Stimulated activated memory B cell treated with anti-CD40 and anti-IgM and Interleukin-4, amounts not matched to agents 10 μg/mL and 1 μg/mL and 100 μg/mL, for 72 hours (primary cell): ENCODE measurements around the gene SPATA2L.

ENCODE experiments used
- ATAC-seq: fragments of 150-1000 bp; cut with Tn5 transposase; 2 replicates; pipeline ENCODE4 v1.10.0; 2021
- H3K27ac Mint-ChIP-seq: one replicate; pipeline ENCODE4 v1.8.0; 2022; ENCODE audit warnings: mild to moderate bottlenecking, mixed read lengths
- H3K27me3 Mint-ChIP-seq: one replicate; pipeline ENCODE4 v1.8.0; 2022; ENCODE audit warnings: mixed read lengths
- H3K36me3 Mint-ChIP-seq: one replicate; pipeline ENCODE4 v1.8.0; 2022; ENCODE audit warnings: mixed read lengths
- H3K4me1 Mint-ChIP-seq: one replicate; pipeline ENCODE4 v1.8.0; 2022; ENCODE audit warnings: mixed read lengths
- H3K4me3 Mint-ChIP-seq: one replicate; pipeline ENCODE4 v1.8.0; 2022; ENCODE audit warnings: mild to moderate bottlenecking, moderate library complexity, mixed read lengths
- H3K9me3 Mint-ChIP-seq: one replicate; pipeline ENCODE4 v1.8.0; 2022; ENCODE audit warnings: mixed read lengths

SPATA2L gene

GRCh38 chr16:89717688-89718505, 16.4 kb upstream of the SPATA2L start:
- Mint-ChIP-seq H3K27me3 (no peaks in the 10 kb centered on the region), H3K36me3 (peaks cover 31% of the 10 kb centered on the region), H3K4me1 (peaks cover 30% of the 10 kb centered on the region), H3K9me3 (no peaks in the 10 kb centered on the region), H3K27ac (no peak overlapping the region), H3K4me3 (no peak overlapping the region)
- ATAC-seq = no peak

GRCh38 chr16:89716916-89717687, 15.6 kb upstream of the SPATA2L start:
- no peaks in the 10 kb centered on the region for H3K9me3 Mint-ChIP-seq
- H3K27ac Mint-ChIP-seq = no peak overlapping the region
- H3K4me1 Mint-ChIP-seq = peaks cover 30% of the 10 kb centered on the region
- no peaks in the 10 kb centered on the region for H3K27me3 Mint-ChIP-seq
- no peak overlapping the region for H3K4me3 Mint-ChIP-seq
- peaks cover 25% of the 10 kb centered on the region for H3K36me3 Mint-ChIP-seq
- ATAC-seq = no peak

- Mint-ChIP-seq H3K27me3 (no peaks in the 10 kb centered on the region), H3K4me3 (no peak overlapping the region), H3K9me3 (no peaks in the 10 kb centered on the region), H3K27ac (no peak overlapping the region), H3K4me1 (peaks cover 32% of the 10 kb centered on the region), H3K36me3 (peaks cover 25% of the 10 kb centered on the region)
- ATAC-seq = no peak
These were observed 15.0 kb upstream of the SPATA2L start for GRCh38 chr16:89716493-89716892.

- peak; percentile 9 for ATAC-seq
- peak overlapping the region; percentile 67 for H3K27ac Mint-ChIP-seq
- H3K4me3 Mint-ChIP-seq = peak overlapping the region; percentile 81
These were observed 10.8 kb upstream of the SPATA2L start for GRCh38 chr16:89712274-89712781.

GRCh38 chr16:89711601-89712273, 10.2 kb upstream of the SPATA2L start:
- H3K4me1 Mint-ChIP-seq = peaks cover 8% of the 10 kb centered on the region
- H3K36me3 Mint-ChIP-seq = peaks cover 9% of the 10 kb centered on the region
- peak overlapping the region; percentile 67 for H3K27ac Mint-ChIP-seq
- no peaks in the 10 kb centered on the region for H3K9me3 Mint-ChIP-seq
- H3K27me3 Mint-ChIP-seq = no peaks in the 10 kb centered on the region
- peak; percentile 81 for ATAC-seq
- H3K4me3 Mint-ChIP-seq = peak overlapping the region; percentile 81

More at GRCh38 chr16:89712274-89712781, 10.8 kb upstream of the SPATA2L start:
- no peaks in the 10 kb centered on the region for H3K27me3 Mint-ChIP-seq
- peaks cover 10% of the 10 kb centered on the region for H3K4me1 Mint-ChIP-seq
- no peaks in the 10 kb centered on the region for H3K9me3 Mint-ChIP-seq
- H3K36me3 Mint-ChIP-seq = peaks cover 13% of the 10 kb centered on the region

GRCh38 chr16:89710709-89711564, 9.4 kb upstream of the SPATA2L start:
- H3K4me1 Mint-ChIP-seq = peaks cover 12% of the 10 kb centered on the region
- H3K27me3 Mint-ChIP-seq = no peaks in the 10 kb centered on the region
- no peak overlapping the region for H3K27ac Mint-ChIP-seq
- ATAC-seq = no peak
- H3K9me3 Mint-ChIP-seq = no peaks in the 10 kb centered on the region
- no peak overlapping the region for H3K4me3 Mint-ChIP-seq
- peaks cover 9% of the 10 kb centered on the region for H3K36me3 Mint-ChIP-seq

GRCh38 chr16:89709716-89710432, 8.4 kb upstream of the SPATA2L start:
- no peak for ATAC-seq
- Mint-ChIP-seq H3K27ac (no peak overlapping the region), H3K9me3 (no peaks in the 10 kb centered on the region), H3K36me3 (peaks cover 5% of the 10 kb centered on the region), H3K27me3 (no peaks in the 10 kb centered on the region), H3K4me3 (no peak overlapping the region), H3K4me1 (peaks cover 17% of the 10 kb centered on the region)

GRCh38 chr16:89709166-89709565, 7.7 kb upstream of the SPATA2L start:
- H3K4me3 Mint-ChIP-seq = no peak overlapping the region
- H3K4me1 Mint-ChIP-seq = peaks cover 17% of the 10 kb centered on the region
- ATAC-seq = no peak
- H3K27ac Mint-ChIP-seq = no peak overlapping the region
- no peaks in the 10 kb centered on the region for H3K27me3 Mint-ChIP-seq
- no peaks in the 10 kb centered on the region for H3K9me3 Mint-ChIP-seq
- no peaks in the 10 kb centered on the region for H3K36me3 Mint-ChIP-seq

- H3K36me3 Mint-ChIP-seq = no peaks in the 10 kb centered on the region
- no peaks in the 10 kb centered on the region for H3K9me3 Mint-ChIP-seq
- no peak for ATAC-seq
- no peaks in the 10 kb centered on the region for H3K27me3 Mint-ChIP-seq
- H3K27ac Mint-ChIP-seq = no peak overlapping the region
- peaks cover 17% of the 10 kb centered on the region for H3K4me1 Mint-ChIP-seq
- no peak overlapping the region for H3K4me3 Mint-ChIP-seq
These were observed 7.0 kb upstream of the SPATA2L start for GRCh38 chr16:89708481-89708931.

- ATAC-seq = no peak
- no peaks in the 10 kb centered on the region for H3K36me3 Mint-ChIP-seq
- no peak overlapping the region for H3K27ac Mint-ChIP-seq
- H3K4me1 Mint-ChIP-seq = peaks cover 17% of the 10 kb centered on the region
- H3K27me3 Mint-ChIP-seq = no peaks in the 10 kb centered on the region
- no peaks in the 10 kb centered on the region for H3K9me3 Mint-ChIP-seq
- no peak overlapping the region for H3K4me3 Mint-ChIP-seq
These were observed 6.2 kb upstream of the SPATA2L start for GRCh38 chr16:89707695-89708094.

- no peaks in the 10 kb centered on the region for H3K27me3 Mint-ChIP-seq
- no peak for ATAC-seq
- H3K4me1 Mint-ChIP-seq = peaks cover 15% of the 10 kb centered on the region
- no peaks in the 10 kb centered on the region for H3K36me3 Mint-ChIP-seq
- no peaks in the 10 kb centered on the region for H3K9me3 Mint-ChIP-seq
- H3K27ac Mint-ChIP-seq = peak overlapping the region; percentile 42
- H3K4me3 Mint-ChIP-seq = no peak overlapping the region
These were observed 5.2 kb upstream of the SPATA2L start for GRCh38 chr16:89706518-89707260.

- Mint-ChIP-seq H3K36me3 (no peaks in the 10 kb centered on the region), H3K4me1 (peaks cover 22% of the 10 kb centered on the region), H3K27ac (no peak overlapping the region), H3K9me3 (no peaks in the 10 kb centered on the region), H3K4me3 (no peak overlapping the region), H3K27me3 (no peaks in the 10 kb centered on the region)
- ATAC-seq = no peak
These were observed 3.5 kb upstream of the SPATA2L start for GRCh38 chr16:89705006-89705405.

GRCh38 chr16:89704281-89704680, 2.8 kb upstream of the SPATA2L start:
- Mint-ChIP-seq H3K9me3 (no peaks in the 10 kb centered on the region), H3K36me3 (no peaks in the 10 kb centered on the region), H3K27me3 (no peaks in the 10 kb centered on the region), H3K27ac (no peak overlapping the region), H3K4me1 (peaks cover 28% of the 10 kb centered on the region), H3K4me3 (no peak overlapping the region)
- no peak for ATAC-seq
